ENCODE measurements around the gene SECISBP2.

DNA sequence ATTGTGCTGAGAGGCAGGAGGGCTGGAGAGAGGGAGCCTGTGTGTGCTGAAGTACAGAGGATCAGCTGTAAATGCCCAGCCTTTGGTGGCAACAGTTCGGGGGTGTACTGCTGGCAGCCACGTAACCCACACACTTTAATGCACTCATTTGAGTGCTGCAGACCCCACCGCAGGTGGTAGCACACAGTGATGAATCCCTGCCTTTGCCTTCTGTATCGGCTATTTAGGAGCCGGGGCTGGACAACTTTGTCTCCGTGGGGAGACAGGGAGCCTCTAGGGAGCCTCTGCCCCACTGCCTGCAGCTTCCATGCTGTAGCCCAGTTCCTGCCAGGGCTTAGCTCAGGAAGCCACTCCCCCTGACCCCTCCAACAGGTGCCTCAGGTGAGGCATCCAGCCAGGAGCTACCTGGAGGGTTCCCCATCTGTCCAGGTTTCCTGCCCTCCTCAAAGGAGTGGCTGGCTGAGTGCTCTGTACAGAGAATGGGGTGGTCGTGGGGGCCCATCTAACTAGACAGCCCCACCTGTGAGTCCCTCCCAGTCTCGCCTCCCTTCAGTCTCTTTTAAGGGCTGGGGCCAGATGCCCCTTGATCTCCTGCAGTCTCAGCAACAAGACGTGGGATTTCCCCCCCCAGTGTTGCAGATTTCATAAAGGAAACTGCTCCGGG is 44.5 kb downstream of the SECISBP2 start:
- TF ChIP-seq, protein P1, sequence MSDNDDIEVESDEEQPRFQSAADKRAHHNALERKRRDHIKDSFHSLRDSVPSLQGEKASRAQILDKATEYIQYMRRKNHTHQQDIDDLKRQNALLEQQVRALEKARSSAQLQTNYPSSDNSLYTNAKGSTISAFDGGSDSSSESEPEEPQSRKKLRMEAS (IDR thresholded peaks at IDR 0.05) = no peak
- TF ChIP-seq RAD21 (IDR thresholded peaks at IDR 0.05; ENCODE audit: low read depth) = no peak
- TF ChIP-seq CREB1 (IDR thresholded peaks at IDR 0.05; ENCODE audit: low read depth) = no peak
- TF ChIP-seq TAF1 (IDR thresholded peaks at IDR 0.05; ENCODE audit: low read depth) = no peak
- no peak for TF ChIP-seq EGR1 (IDR thresholded peaks at IDR 0.05)
- TF ChIP-seq EP300 (IDR thresholded peaks at IDR 0.05; ENCODE audit: borderline replicate concordance) = no peak
- TF ChIP-seq YY1 (IDR thresholded peaks at IDR 0.05; ENCODE audit: low read depth) = no peak
- no peak for TF ChIP-seq TCF12 (IDR thresholded peaks at IDR 0.05; ENCODE audit: low read depth)

Measured in Ishikawa (cell line).